Activated CD4-positive, alpha-beta T cell treated with anti-CD3 and anti-CD28 coated beads, Interleukin-2, amount 50 U/mL, for 4 hours (primary cell): Measurements from ENCODE around the gene CTSF.

Experiments
- DNase-seq, 2 experiments: peaks; one replicate each; pipeline ENCODE4 v3.0.0-alpha.2; 2020

Gene CTSF

GRCh38 chr11:66530927-66531709 lies 37.3 kb downstream of the CTSF start:
- no peak for DNase-seq

- DNase-seq = no peak
These were observed 38.8 kb downstream of the CTSF start for GRCh38 chr11:66529655-66530054.

- DNase-seq = no peak
These were observed 39.3 kb downstream of the CTSF start for GRCh38 chr11:66529069-66529468.

- DNase-seq = no peak
These were observed 43.9 kb downstream of the CTSF start for GRCh38 chr11:66524304-66525040.

- DNase-seq = no peak
These were observed 44.8 kb downstream of the CTSF start for GRCh38 chr11:66523611-66524010.
